HG02642 (cell line): ENCODE measurements around the gene TEX2.
A peak's percentile ranks its signal among the peaks of the same experiment; 100 is the strongest.

Experiments
- ATAC-seq: cut with Tn5 transposase; IDR thresholded peaks from one replicate; pipeline ENCODE4 v1.9.1; 2021; ENCODE audit warnings: mild to moderate bottlenecking; ENCODE audit not compliant: unreplicated experiment, poor library complexity

The TEX2 gene

DNA sequence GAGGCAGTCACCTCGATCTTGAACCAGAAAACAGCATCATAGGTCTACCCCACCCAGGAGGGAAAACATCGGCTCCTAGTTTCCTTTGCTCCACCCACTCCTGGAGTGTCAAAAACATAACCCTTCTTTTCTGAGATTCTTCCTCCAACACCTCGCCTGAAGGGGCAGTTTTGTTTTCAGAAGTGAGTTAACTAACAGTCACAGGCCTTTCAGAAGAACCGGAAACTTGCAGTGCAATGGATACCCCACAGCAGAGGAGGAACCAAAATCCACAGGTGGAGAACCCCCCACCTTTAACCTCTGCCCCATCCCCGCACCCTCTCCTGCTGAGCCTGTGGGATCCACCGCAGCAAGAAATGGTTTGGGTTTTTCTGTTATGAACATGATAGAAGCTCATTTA, 7.8 kb upstream of the TEX2 start:
- ATAC-seq = no peak

DNA sequence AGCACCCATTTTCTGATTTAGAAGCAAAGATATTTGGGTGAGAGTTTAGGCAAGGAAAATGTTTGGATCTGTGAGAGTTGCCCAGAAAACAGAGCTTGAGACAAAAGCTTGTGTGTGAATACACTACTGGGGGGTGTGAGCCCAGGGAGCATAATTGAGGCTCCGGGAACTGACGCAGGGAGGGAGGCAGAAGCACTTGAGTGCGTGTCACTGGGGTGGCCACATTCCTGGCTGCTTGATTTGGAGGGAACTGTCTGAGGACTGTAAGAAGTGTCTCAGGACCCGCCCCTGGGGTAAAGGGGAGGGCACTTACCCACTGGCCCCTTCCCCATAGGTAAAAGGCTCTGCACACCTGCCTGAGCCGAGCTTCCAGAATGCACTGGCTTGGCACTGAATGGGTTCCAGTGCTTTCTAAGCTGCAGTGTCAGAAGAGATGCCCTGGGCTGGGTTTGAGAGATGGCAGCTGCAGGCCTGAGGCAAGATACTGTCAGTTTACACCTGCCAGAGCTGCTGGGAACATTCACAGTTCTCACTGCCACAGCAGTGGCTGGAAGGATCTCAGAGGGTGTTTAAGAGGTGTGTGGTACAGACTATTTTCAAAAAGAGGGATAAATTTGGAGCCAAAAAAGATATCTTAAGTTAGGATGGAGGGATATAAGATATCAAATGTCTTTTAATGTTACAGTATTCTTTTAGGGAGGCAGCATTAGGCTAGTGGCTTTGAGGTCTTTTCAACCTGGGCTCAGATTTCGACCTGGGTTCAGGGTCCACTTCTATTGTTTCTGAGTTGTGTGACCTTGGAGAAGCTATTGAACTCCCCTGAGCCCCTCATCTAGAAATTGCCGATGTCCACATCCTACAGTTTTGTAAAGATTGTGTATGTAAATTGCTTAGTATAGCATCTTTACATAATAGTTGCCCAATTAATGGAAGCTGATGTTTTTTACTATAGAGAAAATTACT, 6.9 kb upstream of the TEX2 start:
- no peak for ATAC-seq

DNA sequence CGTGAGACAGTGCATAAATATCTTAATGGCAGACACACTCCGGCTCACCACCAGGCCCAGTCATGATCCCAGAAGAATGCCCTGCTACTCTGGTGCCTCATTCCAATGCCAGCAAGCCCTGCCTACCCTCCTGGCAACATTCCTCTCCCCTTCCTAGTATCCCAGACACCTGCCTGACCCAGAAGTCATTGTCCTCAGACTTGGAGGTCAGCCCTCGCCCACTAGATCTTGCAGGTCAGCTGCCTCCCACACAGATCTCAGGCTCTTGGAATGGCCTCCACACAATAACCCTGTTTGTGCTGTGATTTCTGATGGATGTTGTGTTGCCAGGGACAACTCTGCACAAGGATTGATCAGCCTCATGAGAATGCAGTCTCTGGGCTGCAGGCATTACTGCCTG, 1.8 kb upstream of the TEX2 start:
- ATAC-seq = no peak

DNA sequence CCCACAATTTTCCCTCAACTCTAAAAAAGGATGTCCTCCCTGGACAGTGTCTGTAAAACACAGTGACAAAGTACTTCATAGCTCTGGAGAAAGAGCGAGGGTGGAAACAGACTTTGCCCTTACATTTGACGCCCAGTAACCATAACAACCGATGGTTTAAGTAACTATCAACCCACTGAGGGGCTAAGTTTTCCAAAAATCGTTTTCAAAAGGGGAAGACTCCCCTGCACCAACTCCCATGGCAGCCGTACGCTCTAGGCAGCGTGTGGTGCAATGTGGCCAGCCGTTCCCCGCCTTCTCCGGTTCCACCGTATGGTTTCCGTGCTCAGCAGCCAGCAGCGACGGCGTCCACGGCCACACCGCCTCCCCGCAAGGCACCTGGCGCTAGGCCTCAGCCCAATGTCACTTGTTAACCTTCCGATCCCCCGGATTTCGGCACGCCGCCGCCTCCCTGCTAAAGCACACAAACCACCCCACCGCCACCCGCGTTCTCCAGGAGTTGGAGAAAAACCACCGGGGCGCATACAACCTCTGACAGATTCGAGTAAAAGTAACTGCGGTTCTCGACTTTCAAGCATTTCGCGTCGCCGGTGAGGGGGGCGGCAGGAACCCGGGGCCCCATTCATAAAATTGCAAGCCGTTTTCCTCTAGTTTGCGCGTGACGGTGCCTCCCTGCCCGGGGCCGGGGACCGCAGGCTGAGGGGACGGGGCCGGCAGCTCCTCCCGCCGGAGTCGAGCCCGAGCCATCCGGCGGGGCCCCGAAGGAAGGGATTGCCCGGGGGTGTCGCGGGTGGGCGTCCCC, 661 bp downstream of the TEX2 start:
- peak; percentile 37 for ATAC-seq

DNA sequence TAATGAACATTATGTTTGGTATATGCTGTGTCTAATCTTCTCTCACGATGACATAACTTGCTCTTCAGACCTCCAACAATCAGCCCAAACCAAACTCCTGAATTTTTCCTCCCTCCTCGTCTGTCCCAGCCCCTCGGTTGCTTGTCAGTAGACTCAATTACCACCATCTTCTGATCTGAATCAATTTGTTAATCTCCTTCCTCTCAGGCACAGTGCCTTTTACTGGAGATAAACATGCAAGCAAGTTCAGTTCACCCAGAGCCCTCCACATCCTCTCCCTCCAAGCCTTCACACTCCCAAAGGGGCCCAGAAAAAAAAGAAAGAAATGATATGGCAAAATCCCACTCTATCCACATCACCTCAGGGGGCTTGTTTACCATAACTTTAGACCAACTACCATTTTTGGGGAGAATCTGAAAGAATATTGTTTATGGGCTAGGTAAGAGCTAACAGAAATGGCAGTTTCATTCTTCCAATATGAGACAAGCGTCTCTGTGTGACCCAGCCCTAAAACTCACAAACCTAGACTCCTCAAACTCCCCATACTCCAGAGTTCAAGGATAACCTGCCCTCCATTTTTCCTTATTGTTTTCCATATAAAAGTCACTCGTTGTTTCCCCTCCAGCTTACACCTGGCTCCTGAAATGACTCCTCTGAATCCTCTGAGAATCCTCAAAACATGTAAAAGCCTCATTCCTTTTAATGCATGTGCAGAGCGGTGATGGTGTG, 1.5 kb downstream of the TEX2 start:
- ATAC-seq = no peak

DNA sequence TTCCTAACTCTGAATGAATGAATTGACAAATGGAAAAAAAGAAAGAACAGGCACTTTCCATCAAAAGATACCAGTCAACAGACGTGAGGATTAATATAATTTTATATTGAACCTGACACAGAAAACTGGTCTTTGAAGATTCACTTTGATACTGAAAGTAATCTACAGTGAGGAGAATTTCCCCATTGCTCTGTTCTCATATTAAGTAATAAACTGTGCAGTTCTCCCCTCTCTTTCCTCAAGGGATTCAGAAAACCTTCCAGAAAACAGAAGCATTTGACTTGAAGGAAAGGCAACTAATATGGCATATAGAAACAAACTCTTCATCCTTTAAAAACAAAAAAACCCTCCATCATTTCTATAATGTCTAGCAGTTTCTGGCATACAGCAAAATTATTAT, 2.2 kb downstream of the TEX2 start:
- ATAC-seq = no peak

DNA sequence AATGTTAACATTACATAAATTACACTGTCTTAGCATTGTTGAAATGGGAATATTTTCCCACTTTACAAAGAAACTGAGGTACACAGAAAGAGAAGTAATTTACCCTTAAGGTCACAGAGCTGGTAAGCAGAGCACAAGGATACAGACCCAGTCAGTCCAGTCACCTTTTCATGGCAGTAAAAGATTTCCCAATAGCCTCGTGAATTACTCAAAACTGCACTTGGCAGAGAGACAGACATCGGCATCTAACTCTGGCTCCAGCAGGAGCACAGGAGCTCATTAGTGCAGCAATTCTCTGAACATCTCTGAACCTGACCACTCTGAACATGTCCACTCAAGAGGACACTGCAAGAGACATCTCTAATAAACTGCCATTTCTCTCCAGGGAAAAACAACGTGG, 3.1 kb downstream of the TEX2 start:
- ATAC-seq = no peak

DNA sequence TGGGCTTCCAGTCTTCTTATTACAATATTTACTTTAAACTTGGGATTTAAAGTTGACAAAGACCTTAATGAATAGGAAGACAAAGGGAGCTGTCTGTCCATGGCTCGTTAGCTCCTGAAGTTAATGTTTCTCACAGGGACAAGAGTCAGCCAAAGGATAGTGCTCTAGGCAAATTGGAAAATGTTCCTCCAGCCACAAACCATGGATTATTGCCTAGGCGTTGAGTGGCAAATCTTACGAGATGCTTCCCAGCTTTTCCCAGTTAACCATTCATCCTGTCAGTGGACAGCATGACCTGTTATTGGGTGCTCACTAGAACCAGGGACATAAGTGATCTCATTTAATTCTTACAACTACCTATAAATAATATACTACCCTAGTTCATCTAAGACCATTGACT, 3.6 kb downstream of the TEX2 start:
- no peak for ATAC-seq

DNA sequence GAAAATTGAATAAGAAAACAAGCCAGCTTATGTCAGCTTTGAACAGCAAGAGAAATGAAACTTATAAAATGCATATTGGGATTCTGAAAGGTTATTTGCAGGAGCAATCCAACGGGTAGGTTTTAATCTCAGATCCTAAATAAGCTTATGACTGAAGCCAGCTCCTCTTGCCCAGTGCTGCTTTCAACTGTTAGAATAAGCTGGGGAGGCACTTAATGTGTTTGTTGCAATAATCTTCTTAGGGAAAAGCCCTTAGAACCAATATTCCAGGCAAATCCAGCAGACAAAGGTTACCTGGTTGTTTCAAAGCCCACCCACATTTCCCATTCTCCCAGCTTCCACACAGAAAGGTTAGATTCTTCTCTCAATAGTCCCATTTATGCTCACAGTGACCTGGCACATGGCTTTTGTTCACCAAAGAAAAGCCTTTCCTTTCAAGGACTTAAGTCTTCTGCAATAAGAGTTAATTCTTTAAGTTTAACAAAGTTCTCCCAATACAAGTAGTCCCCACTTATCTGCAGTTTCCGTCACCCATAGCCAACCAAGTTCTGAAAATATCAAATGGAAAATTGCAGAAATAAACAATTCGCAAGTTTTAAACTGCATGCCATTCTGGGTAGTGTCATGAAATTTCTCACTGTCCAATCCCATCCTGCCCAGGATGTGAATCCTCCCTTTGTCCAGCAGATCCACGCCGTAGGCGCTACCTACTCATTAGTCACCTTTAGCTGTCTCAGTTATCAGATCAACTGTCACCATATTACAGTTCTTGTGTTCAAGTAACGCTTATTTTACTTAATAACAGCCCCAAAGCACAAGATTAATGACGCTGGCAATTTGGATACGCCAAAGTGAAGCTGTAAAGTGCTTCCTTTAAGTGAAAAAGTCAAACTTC, 5.9 kb downstream of the TEX2 start:
- ATAC-seq = no peak

DNA sequence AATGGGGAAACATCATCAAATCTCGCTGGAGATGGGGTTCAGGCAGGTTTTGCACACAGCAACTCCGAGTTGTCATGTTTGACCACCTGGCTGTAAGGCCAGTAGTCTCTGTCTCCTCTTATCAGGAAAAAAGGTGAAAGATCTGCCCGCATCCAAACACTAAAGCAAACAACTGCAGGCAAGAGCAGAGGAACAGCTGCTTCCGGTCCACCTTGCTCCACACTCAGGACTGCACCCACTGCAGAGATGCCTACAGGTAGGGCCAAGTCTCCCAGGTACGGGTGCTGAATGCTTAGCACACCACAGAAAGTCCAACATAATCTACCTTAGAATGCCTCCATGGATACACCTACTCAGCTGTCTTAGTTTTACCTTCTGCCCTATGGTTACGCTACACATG, 7.3 kb downstream of the TEX2 start:
- no peak for ATAC-seq

DNA sequence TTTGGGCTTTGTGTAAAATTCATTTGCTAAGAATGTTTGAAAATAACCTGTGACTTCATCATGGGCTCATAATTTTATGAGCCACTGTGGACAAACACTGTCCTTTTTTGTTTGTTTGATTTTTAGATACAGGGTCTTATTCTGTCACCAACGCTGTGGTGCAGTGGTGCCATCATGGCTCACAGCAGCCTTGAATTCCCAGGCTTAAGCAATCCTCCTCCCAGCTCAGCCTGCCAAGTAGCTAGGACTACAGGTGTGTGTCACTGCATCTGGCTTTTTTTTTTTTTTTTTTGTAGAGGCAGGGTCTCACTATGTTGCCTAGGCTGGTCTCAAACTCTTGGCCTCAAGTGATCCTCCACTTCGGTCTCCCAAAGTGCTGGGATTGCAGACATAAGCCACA, 8.3 kb downstream of the TEX2 start:
- ATAC-seq = no peak

DNA sequence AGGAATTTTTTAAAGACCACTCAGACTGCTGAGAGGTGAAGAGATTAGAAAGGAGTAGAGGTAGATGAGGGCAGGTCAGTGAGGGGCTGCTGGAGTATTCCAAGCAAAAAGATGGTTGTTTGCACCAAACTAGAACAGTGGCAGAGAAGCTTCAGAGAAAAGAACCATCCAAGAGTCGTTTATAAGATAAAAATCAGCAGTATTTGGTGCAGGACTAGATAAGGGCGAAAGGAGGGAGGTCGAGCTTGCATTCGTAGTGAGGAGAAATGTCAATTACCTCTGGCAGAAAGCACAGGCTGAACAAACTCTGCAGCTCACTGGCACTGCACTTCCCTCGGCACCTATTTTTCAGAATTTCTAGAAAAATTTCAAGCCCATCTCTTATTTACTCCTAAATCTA, 9.6 kb downstream of the TEX2 start:
- no peak for ATAC-seq

DNA sequence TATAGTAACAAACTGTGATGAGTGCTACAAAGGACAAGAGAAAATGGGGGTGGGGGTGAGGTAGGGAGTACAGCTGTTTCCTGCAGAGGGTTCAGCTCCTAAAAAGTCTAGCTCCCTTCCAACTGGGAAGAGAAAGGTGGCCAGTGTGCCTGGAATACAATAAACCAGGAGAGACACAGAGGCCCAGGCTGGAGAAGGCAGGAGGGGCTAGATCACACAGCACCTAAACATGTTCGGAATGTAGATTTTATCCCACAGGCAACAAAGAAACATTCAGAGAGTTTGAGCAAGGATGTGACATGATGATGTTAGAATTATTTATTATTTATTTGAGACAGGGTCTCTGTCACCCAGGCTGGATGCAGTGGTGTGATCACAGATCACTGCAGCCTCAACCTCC, 10.2 kb downstream of the TEX2 start:
- no peak for ATAC-seq

DNA sequence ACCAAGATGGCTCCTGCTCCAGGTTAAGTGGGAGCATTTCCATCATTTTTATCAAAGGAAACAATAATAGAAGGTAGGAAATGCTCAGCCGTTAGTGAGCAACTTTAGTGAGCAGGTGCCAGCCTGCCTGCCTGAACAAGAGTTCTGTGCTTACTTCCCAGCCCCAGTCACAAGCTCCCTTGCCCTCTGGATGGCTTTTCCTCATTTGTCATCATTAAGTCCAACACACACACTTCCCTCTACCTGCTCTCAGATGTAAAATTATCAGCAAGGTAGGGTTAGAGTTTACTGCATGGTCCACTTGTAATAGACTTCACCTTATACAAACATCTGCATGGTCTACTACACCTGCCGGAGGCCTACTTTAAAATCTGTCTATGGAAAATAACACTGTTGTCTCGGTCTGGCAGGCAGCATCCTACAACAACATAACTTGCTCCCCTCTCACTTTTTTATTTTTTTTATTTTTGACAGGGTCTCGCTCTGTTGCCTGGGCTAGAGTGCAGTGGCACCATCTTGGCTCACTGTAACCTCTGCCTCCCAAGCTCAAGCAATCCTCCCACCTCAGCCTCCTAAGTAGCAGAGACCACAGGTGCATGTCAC, 12.7 kb downstream of the TEX2 start:
- no peak for ATAC-seq

DNA sequence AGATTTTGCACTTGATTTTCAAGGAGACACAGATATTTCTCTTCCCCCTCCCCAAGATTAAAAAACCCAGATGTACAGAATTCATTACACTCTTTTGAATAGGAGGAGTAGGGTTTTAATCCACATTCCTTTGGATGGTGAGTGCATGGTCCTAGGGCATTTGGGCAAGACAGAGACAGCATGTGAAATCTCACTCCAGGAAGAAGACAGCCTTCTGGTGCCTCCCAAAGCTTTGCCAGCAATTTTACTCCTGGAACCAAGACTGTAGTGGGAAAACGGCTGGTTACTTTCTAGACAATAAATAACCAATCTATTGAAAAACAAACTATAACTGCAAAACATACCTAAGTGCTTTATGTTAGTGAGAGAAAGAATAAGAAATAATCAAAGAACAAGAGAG, 15.2 kb downstream of the TEX2 start:
- ATAC-seq = no peak

DNA sequence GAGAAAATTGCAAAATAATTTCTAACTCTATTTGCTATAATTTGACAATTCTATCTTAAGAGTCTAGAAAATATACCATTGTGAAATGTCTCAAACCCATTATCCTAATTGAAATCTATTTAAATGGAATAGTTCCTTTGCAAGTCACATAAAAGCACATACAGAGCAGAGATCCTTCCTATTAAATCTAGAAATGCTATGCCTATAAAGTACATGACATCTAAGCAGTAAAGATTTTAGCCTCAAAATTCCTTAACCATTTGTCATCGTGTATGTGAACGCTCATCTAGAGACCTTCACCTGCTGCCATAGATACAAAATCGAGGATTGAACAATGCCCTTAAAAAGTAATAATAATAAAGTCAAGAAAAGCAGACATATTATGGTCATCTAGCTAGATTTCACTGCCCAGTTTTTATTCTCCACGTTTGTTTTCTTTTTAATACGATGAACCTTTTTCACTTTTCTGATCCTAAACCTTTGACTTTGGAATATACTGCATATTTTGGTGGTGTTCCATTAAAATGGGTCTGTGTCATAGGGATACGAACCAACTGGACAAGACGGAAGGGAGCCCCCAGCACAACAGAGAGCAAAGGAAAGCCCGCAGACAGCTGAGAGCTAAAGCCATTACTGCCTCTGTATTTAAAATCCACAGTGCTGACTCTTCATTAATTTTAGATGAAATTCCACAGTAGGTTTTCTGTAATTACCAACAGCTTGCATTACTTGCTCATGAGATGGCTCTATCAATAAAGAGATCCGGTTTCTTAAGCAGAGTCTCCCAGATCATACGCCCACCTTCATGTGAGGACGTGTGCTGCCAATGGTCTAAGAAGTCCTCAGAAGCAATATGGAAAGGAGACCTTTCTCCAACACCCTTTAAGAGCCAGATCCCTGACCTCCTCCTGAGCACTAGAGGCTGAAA, 17.6 kb downstream of the TEX2 start:
- ATAC-seq = no peak

DNA sequence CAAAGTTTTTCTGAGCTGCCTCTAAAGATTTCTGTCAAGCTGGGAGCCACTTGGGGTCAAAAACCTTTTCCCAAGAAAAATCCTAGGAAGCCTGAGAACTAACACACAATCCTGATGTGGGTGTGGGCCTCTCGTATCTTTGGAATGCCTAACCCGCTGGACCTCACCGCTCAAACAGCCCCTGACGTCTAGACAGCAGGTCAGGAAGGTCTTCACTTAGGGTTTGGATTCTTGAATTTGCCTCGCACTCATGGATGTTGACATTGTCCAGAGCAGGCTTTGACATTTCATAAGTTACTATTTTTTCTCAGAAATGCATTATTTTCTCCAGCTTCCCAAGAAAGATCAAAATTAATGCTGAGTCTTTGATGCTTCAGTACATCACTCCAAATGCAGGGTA, 18.9 kb downstream of the TEX2 start:
- no peak for ATAC-seq

DNA sequence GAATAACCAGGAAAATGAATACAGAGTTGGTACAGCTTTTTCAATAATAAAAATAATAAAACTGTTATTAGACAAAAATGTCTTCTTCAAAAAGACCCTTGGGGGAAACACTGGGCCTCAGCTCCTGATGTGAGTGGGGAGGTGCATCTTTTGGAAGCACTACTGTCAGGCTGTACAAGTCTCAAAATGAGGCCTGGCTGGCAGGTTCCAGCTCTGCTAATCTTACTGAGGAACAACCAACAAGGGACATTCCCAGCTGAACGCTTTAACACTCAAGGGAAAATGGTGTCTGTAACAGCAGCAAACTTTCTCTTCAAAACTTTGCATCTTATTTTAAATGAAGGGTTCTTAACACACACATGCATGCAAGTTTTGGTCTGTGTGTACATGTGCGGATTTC, 19.7 kb downstream of the TEX2 start:
- no peak for ATAC-seq
